ENCODE results near the gene CYP3A7.
"Not testable (repeated sequence)": the region's sequence is repeated elsewhere in the genome, so short reads cannot be mapped to it uniquely, and the experiment has no call there.

The CYP3A7 gene

DNA sequence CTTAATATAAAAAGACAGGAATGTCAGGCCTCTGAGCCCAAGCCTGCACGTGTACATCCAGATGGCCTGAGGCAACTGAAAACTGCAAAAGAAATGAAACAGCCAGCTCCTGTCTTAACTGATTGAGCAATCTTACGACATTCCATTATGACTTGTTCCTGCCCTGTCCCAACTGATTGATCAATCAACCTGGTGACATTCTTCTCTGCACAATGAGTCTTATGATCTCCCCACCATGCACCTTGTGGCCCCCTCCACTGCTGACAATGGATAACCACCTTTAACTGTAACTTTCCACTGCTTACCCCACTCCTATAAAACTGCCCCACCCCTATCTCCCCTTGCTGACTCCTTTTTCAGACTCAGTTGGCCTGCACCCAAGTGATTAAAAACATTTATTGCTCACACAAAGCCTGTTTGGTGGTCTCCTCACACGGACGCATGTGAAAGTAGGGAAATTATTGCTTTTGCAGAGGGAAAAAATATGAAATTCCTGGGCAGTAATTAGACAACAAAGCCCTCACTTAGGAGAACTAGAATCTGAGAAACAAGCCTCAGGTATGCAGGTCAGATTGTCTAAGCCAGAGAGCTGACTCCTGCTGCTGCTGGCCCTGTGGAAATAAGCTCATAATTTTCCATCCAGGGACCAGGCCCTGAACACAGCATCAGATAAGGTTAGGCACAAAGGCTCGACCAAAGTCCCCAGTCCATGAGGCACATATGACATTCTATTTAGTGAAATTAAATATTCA, 5.3 kb downstream of the CYP3A7 start:
- Histone ChIP-seq H3K4me3 (ENCODE audit: low read depth, low read length) (no peak overlapping the region), H3K27ac (ENCODE audit: low read depth, low read length) (no peak overlapping the region), H3K27me3 (ENCODE audit: control insufficient read depth, insufficient read depth, low read length) (no peaks in the 10 kb centered on the region), H3K9me3 (ENCODE audit: control insufficient read depth, insufficient read depth, low read depth, low read length) (no peaks in the 10 kb centered on the region), H3K4me1 (ENCODE audit: control insufficient read depth, insufficient read depth, low read length) (no peaks in the 10 kb centered on the region), H3K9ac (ENCODE audit: low read length) (no peak overlapping the region), H3K36me3 (ENCODE audit: control insufficient read depth, insufficient read depth, low read length) (no peaks in the 10 kb centered on the region)

DNA sequence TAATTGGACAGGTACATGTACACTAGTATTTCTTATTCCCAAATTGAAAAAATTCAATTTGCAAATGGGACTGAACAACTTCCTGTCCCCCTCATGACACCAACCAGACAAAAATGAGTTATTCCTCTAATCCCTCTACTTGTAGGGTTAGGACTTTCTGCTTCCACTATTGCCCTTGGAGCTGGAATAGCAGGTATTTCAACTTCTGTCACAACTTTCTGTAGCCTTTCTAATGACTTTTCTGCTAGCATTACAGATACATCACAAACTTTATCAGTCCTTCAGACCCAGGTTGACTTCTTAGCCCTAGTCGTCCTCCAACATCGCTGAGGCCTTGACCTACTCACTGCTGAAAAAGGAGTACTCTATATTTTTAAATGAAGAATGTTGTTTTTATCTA, 6.4 kb downstream of the CYP3A7 start:
- no peaks in the 10 kb centered on the region for H3K36me3 ChIP-seq (ENCODE audit: control insufficient read depth, insufficient read depth, low read length)
- no peaks in the 10 kb centered on the region for H3K27me3 ChIP-seq (ENCODE audit: control insufficient read depth, insufficient read depth, low read length)
- H3K4me1 ChIP-seq (ENCODE audit: control insufficient read depth, insufficient read depth, low read length) = no peaks in the 10 kb centered on the region

DNA sequence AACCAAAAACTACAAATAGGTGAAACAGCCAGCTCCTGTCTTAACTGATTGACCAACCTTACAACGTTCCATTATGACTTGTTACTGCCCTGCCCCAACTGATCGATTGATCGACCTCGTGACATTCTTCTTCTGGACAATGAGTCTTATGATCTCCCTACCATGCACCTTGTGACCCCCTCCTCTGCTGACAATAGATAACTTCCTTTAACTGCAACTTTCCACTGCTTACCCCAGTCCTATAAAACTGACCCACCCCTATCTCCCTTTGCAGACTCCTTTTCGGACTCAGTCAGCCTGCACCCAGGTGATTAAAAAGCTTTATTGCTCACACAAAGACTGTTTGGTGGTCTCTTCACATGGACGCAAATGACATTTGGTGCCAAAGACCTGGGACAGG, 11.8 kb downstream of the CYP3A7 start:
- H3K27ac ChIP-seq (ENCODE audit: low read depth, low read length); H3K4me3 ChIP-seq (ENCODE audit: low read depth, low read length); H3K36me3 ChIP-seq (ENCODE audit: control insufficient read depth, insufficient read depth, low read length); H3K27me3 ChIP-seq (ENCODE audit: control insufficient read depth, insufficient read depth, low read length); H3K9me3 ChIP-seq (ENCODE audit: control insufficient read depth, insufficient read depth, low read depth, low read length); H3K4me1 ChIP-seq (ENCODE audit: control insufficient read depth, insufficient read depth, low read length); H3K9ac ChIP-seq (ENCODE audit: low read length): not testable (repeated sequence)

More for the DNA sequence above, 6.4 kb downstream of the CYP3A7 start:
- Histone ChIP-seq H3K27ac (ENCODE audit: low read depth, low read length) (no peak overlapping the region), H3K9me3 (ENCODE audit: control insufficient read depth, insufficient read depth, low read depth, low read length) (no peaks in the 10 kb centered on the region), H3K4me3 (ENCODE audit: low read depth, low read length) (no peak overlapping the region), H3K9ac (ENCODE audit: low read length) (no peak overlapping the region)

DNA sequence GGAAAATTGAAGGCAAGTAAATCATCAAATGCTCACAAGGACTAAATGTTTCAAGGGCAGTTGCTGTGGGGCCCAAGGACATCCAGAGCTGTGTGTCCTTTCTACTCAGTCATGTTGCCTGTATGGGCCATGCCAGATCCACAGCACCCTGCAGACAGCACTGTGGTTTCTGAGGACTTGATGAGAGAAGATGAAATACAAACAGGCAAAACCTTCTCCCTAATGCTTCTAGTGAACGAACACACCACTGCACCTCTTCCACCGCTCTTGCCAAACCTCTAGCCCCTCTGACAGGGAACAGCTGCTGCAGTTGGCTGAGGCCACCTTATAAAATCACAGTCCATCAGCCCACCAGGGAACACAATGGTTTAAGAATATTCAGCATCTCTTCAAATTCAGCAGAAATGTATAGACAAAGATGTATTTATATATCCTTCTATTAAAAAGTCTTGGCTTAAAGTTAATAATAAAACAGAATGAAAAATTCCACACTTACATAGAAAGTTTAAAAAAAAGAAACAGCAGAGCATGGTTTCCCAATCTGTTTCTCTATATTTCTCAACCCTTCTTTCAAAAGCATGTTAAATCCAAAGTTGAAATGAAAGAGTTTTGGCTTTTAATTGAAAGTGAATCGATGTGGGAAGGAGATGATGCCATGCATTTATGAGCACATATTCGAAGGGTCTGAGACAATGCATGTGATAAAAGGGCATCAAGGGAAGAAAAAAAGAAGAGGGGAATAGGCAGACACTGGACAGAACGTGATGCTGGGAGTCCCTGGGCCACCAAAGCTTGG, 14.0 kb downstream of the CYP3A7 start:
- Histone ChIP-seq H3K4me3 (ENCODE audit: low read depth, low read length) (no peak overlapping the region), H3K9ac (ENCODE audit: low read length) (no peak overlapping the region), H3K9me3 (ENCODE audit: control insufficient read depth, insufficient read depth, low read depth, low read length) (no peaks in the 10 kb centered on the region), H3K36me3 (ENCODE audit: control insufficient read depth, insufficient read depth, low read length) (no peaks in the 10 kb centered on the region), H3K27ac (ENCODE audit: low read depth, low read length) (no peak overlapping the region), H3K27me3 (ENCODE audit: control insufficient read depth, insufficient read depth, low read length) (no peaks in the 10 kb centered on the region), H3K4me1 (ENCODE audit: control insufficient read depth, insufficient read depth, low read length) (no peaks in the 10 kb centered on the region)

DNA sequence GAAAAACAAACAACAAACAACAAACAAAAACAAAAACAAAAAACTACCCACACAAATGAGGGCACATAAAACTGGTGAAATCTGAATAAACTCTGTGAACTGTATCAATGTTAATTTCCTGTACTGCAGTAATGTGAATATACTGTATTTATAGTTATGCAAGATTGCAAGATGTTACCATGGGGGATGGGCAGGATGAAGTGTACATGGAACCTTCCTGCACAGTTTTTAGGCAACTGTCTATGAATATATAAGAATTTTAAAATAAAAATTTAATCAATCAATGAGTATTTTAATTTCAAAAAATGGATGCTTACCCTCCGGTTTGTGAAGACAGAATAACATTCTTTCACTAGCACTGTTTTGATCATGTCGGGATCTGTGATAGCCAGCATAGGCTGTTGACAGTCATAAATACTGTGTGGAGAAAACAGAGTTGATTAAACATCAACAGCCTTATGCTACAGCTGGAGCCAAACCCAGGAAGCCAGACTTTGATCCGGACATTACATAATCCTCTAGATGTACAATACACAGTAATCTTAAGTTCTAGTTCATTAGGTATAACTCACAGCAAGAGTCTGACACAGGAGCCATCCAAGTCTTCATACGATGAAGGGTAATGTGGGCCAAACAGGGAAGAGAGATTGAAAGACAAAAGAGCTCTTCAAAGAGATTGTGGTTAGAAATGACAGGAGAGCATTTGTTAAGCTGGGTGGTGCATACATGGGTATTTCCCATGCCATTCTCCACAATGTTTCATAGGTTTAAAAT, 14.8 kb downstream of the CYP3A7 start:
- no peaks in the 10 kb centered on the region for H3K9me3 ChIP-seq (ENCODE audit: control insufficient read depth, insufficient read depth, low read depth, low read length)
- H3K4me3 ChIP-seq (ENCODE audit: low read depth, low read length) = no peak overlapping the region
- H3K27me3 ChIP-seq (ENCODE audit: control insufficient read depth, insufficient read depth, low read length) = no peaks in the 10 kb centered on the region
- no peak overlapping the region for H3K9ac ChIP-seq (ENCODE audit: low read length)
- H3K4me1 ChIP-seq (ENCODE audit: control insufficient read depth, insufficient read depth, low read length) = no peaks in the 10 kb centered on the region
- no peak overlapping the region for H3K27ac ChIP-seq (ENCODE audit: low read depth, low read length)
- H3K36me3 ChIP-seq (ENCODE audit: control insufficient read depth, insufficient read depth, low read length) = no peaks in the 10 kb centered on the region

DNA sequence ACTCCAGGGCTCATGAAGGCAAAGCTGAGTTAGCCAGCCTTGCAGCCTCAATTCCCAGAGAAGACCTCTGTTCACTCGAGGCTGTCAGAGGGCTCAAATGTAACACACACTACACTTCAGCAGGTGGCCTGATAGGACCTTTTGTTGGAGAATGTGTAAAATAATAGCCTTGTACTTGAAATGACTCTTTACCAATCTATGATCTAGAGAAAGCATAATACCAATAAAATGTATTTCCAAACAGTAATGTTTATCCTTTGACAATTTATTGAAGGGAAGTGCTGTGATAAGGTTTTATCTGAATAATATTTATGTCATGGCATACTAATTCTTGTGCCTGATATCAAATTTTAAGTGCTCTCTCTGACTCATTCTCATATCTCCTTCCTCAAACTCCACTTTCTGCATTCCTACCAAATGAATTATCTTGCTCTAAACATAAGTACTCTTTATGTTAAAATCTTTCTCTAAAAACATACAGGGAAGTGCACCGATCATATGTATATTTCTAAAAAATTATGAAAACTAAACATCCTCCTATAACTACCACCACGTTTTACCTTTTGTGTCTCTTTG, 20.9 kb downstream of the CYP3A7 start:
- Histone ChIP-seq H3K9me3 (ENCODE audit: control insufficient read depth, insufficient read depth, low read depth, low read length) (0 out of 2 replicates have a peak, but pooled peaks cover 2% of the 10 kb centered on the region), H3K27me3 (ENCODE audit: control insufficient read depth, insufficient read depth, low read length) (no peaks in the 10 kb centered on the region; the same call in 1 of the 2 replicates), H3K27ac (ENCODE audit: low read depth, low read length) (no peak overlapping the region), H3K9ac (ENCODE audit: low read length) (no peak overlapping the region), H3K4me1 (ENCODE audit: control insufficient read depth, insufficient read depth, low read length) (no peaks in the 10 kb centered on the region), H3K36me3 (ENCODE audit: control insufficient read depth, insufficient read depth, low read length) (no peaks in the 10 kb centered on the region), H3K4me3 (ENCODE audit: low read depth, low read length) (no peak overlapping the region)

DNA sequence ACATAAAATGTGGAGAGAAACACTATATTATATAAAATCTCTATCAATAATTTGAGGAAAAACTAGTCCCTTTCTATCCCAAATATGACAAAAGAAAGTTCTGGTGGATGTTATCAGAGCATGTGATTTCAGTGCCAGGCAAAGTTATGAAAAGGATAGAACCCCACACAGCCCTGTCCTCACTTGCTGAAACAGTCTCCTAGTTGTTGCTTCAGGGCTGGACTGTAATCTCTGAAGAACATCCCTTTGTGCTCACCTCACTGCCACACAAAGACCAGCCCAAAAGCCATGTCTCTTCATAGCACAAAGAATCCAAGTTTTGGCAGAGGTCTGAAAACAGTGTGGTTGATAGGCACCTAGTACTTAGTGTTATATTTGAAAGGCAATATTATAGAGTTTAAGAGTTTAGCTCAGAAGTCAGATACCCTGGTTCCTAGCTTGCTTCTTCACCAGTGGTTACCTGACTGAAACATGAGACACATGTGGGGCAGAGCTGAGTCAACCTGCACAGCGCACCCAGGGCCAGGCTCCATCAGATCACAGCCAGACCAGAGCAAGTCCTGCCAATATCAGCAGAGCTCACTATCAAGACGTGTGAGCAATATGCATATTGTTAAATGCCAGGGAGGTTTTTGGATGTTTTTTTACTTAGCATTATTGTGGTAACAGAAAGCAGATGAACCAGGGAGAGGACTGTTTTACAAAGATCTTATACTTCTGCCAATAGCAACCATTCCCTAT, 25.0 kb downstream of the CYP3A7 start:
- Histone ChIP-seq H3K9me3 (ENCODE audit: control insufficient read depth, insufficient read depth, low read depth, low read length) (peaks cover 2% of the 10 kb centered on the region; the same call in 1 of the 2 replicates), H3K27ac (ENCODE audit: low read depth, low read length) (no peak overlapping the region), H3K9ac (ENCODE audit: low read length) (no peak overlapping the region), H3K4me3 (ENCODE audit: low read depth, low read length) (no peak overlapping the region), H3K27me3 (ENCODE audit: control insufficient read depth, insufficient read depth, low read length) (no peaks in the 10 kb centered on the region; the same call in 1 of the 2 replicates), H3K36me3 (ENCODE audit: control insufficient read depth, insufficient read depth, low read length) (no peaks in the 10 kb centered on the region), H3K4me1 (ENCODE audit: control insufficient read depth, insufficient read depth, low read length) (no peaks in the 10 kb centered on the region)

DNA sequence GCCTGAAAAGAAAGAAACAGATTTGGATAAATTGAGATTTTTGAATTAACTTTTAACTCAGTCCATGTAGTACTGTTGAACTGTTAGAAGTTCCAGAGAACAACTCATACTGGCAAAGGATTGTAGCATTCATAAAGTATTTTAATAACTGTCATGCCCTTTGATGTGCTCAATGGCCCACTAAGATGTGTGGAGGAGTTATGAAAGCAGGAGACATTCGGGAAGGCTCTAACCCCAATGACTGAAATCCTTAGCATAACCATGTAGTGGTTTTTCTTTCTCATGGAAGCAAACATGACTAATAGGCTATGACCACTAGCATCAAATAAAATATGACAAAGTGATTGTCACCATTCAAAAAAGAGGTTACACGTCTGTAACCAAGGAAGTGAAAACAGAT, 25.7 kb downstream of the CYP3A7 start:
- no peaks in the 10 kb centered on the region; the same call in 1 of the 2 replicates for H3K9me3 ChIP-seq (ENCODE audit: control insufficient read depth, insufficient read depth, low read depth, low read length)

DNA sequence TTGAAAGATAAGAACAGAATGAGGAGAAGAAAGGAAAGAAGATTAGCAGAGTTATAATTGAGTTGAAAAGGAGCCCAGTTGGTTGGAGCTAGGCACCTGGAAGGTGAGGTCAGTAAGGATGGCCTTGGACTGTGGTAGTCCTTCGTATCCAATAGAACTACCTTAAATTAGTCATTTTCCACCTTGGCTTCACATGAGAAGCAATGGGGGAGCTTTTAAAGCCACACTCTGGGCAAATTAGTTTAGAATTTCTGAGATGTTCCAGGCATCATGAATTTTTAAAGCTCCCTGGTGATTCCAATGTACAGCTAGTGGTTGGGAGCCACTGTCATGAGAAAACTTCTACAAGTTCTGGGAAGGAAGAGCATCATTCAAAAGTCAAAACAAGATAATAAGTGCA, 27.9 kb downstream of the CYP3A7 start:
- H3K4me1 ChIP-seq (ENCODE audit: control insufficient read depth, insufficient read depth, low read length) = no peaks in the 10 kb centered on the region
- no peak overlapping the region for H3K4me3 ChIP-seq (ENCODE audit: low read depth, low read length)
- no peaks in the 10 kb centered on the region; the same call in 1 of the 2 replicates for H3K9me3 ChIP-seq (ENCODE audit: control insufficient read depth, insufficient read depth, low read depth, low read length)
- H3K36me3 ChIP-seq (ENCODE audit: control insufficient read depth, insufficient read depth, low read length) = no peaks in the 10 kb centered on the region
- H3K9ac ChIP-seq (ENCODE audit: low read length) = no peak overlapping the region
- no peak overlapping the region for H3K27ac ChIP-seq (ENCODE audit: low read depth, low read length)
- H3K27me3 ChIP-seq (ENCODE audit: control insufficient read depth, insufficient read depth, low read length) = no peaks in the 10 kb centered on the region

More for the DNA sequence above, 25.7 kb downstream of the CYP3A7 start:
- H3K4me1 ChIP-seq (ENCODE audit: control insufficient read depth, insufficient read depth, low read length) = no peaks in the 10 kb centered on the region
- no peak overlapping the region for H3K4me3 ChIP-seq (ENCODE audit: low read depth, low read length)
- H3K36me3 ChIP-seq (ENCODE audit: control insufficient read depth, insufficient read depth, low read length) = no peaks in the 10 kb centered on the region
- no peak overlapping the region for H3K9ac ChIP-seq (ENCODE audit: low read length)
- no peaks in the 10 kb centered on the region; the same call in 1 of the 2 replicates for H3K27me3 ChIP-seq (ENCODE audit: control insufficient read depth, insufficient read depth, low read length)
- no peak overlapping the region for H3K27ac ChIP-seq (ENCODE audit: low read depth, low read length)

DNA sequence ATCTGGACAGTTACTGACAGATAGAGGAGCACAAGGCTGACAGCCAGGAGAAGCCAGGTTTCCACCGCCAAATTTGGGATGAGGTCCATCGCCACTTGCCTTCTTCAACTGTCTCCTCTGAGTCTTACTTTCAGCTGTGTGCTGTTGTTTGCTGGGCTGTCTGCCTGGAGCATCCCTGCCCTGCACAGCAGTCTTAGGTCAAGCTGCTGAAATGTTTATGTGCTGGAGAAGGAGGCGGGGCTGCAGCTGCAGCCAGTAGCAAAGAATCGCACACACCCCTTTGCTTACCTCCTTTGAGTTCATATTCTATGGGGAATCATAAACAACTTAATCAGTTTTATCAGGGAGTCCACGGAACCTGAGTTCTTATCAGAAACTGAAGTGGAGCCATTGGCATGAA, 35.0 kb downstream of the CYP3A7 start:
- no peaks in the 10 kb centered on the region for H3K27me3 ChIP-seq (ENCODE audit: control insufficient read depth, insufficient read depth, low read length)
- no peak overlapping the region for H3K9ac ChIP-seq (ENCODE audit: low read length)

More for the DNA sequence above, 35.0 kb downstream of the CYP3A7 start:
- H3K4me3 ChIP-seq (ENCODE audit: low read depth, low read length) = no peak overlapping the region
- H3K9me3 ChIP-seq (ENCODE audit: control insufficient read depth, insufficient read depth, low read depth, low read length) = no peaks in the 10 kb centered on the region
- no peak overlapping the region for H3K27ac ChIP-seq (ENCODE audit: low read depth, low read length)
- H3K36me3 ChIP-seq (ENCODE audit: control insufficient read depth, insufficient read depth, low read length) = no peaks in the 10 kb centered on the region
- H3K4me1 ChIP-seq (ENCODE audit: control insufficient read depth, insufficient read depth, low read length) = peaks cover 6% of the 10 kb centered on the region; the same call in 1 of the 2 replicates

Measured in HUES6 (cell line).